HepG2 (cell line): Measurements from ENCODE around the gene C3orf62. TPM values are rescaled to one million over a fixed set of nuclear protein-coding genes. Genes with fewer than 3 reads are reported as not detected.

Experiments
- ATAC-seq: fragments of 200-7000 bp; cut with Tn5 transposase; 3 replicates; pipeline ENCODE4 v1.9.1; 2020; ENCODE audit warnings: mild to moderate bottlenecking, moderate library complexity
- BruUV-seq: library from RNA; stranded (reverse); fragments of 400-500 nt; replicated peaks from 2 replicates; lab custom pipeline; 2021; lab: Mats Ljungman, UMichigan
- CTCF ChIA-PET: fragments of 300-600 bp; formaldehyde crosslinking; extraction: SDS; loops from one replicate; lab custom pipeline; 2021; ENCODE audit warnings: low total read pairs, inconsistent platforms, low intra/inter-chr PET ratio; lab: Yijun Ruan, JAX
- POLR2A ChIA-PET: fragments of 350-600 bp; sonication (Branson Sonifier 250); formaldehyde crosslinking; loops from one replicate; lab custom pipeline; 2020; ENCODE audit warnings: antibody characterized with exemption, inconsistent platforms; lab: Yijun Ruan, JAX
- DNase-seq: peaks from one replicate; pipeline ENCODE4 v3.0.0-alpha.2; 2015; ENCODE audit warnings: low spot score
- FAIRE-seq: peaks from 3 replicates; lab custom pipeline; 2011; peaks lifted over from hg19 to GRCh38; lab: Jason Lieb, UNC
- H2AFZ ChIP-seq: one replicate; pipeline ENCODE4 v1.6.1; 2011; ENCODE audit warnings: low read length, inconsistent platforms
- H3K27ac ChIP-seq: fragments of 300-600 bp; 3 replicates; pipeline ENCODE4 v1.8.0; 2011; ENCODE audit warnings: mixed run types, mild to moderate bottlenecking, mixed read lengths, low read length, inconsistent platforms; ENCODE audit not compliant: insufficient read depth; ENCODE audit errors: extremely low read length
- H3K27me3 ChIP-seq, 2 experiments: fragments of 200-600 bp in 1 of 2; 2 replicates in 1 of 2; 3 replicates in 1 of 2; pipeline versions ENCODE4 v1.6.0 to v1.8.0; 2011; ENCODE audit warnings: low read length in 2 of 2, mild to moderate bottlenecking in 2 of 2, moderate library complexity in 2 of 2, inconsistent platforms in 1 of 2; ENCODE audit not compliant: insufficient read depth in 2 of 2, control insufficient read depth in 1 of 2
- H3K36me3 ChIP-seq, 2 experiments: fragments of 200-600 bp in 1 of 2; replicated peaks in 1 of 2; 2 replicates in 1 of 2; 3 replicates in 1 of 2; pipeline versions ENCODE4 v1.5.1 to v1.8.0; 2011; ENCODE audit warnings: low read length in 2 of 2, inconsistent platforms in 1 of 2; ENCODE audit not compliant: insufficient read depth in 2 of 2, control insufficient read depth in 1 of 2
- H3K4me1 ChIP-seq: 2 replicates; pipeline ENCODE4 v1.5.1; 2012; ENCODE audit warnings: low read length, inconsistent platforms; ENCODE audit not compliant: insufficient read depth
- H3K4me2 ChIP-seq: 2 replicates; pipeline ENCODE4 v1.6.0; 2011; ENCODE audit warnings: low read depth, low read length, inconsistent platforms
- H3K4me3 ChIP-seq, 3 experiments: fragments of 200-600 bp in 1 of 3; sonication (generic), shearing (Covaris generic) in 1 of 3; replicated peaks in 1 of 3; 2 replicates each; pipeline ENCODE4 v1.5.1; 2011 to 2016; ENCODE audit warnings: low read length in 3 of 3, inconsistent platforms in 2 of 3, low read depth in 2 of 3, mild to moderate bottlenecking in 2 of 3, control low read depth in 1 of 3, mixed read lengths in 1 of 3; ENCODE audit not compliant: insufficient read depth in 1 of 3
- H3K79me2 ChIP-seq: one replicate; pipeline ENCODE4 v1.6.1; 2011; ENCODE audit warnings: low read length, inconsistent platforms; ENCODE audit not compliant: insufficient read depth
- H3K9ac ChIP-seq: 2 replicates; pipeline ENCODE4 v1.6.0; 2011; ENCODE audit warnings: mild to moderate bottlenecking, low read depth, low read length, inconsistent platforms; ENCODE audit not compliant: insufficient read depth
- H3K9me3 ChIP-seq: 2 replicates; pipeline ENCODE4 v1.5.1; 2012; ENCODE audit warnings: mild to moderate bottlenecking, low read length
- H4K20me1 ChIP-seq: 2 replicates; pipeline ENCODE4 v1.6.0; 2011; ENCODE audit warnings: inconsistent platforms, mild to moderate bottlenecking, low read length, moderate library complexity; ENCODE audit not compliant: insufficient read depth
- CENPT ChIP-seq: sonication (generic); formaldehyde crosslinking; IDR thresholded peaks from 2 replicates; pipeline ENCODE4 v1.8.0; 2022; ENCODE audit warnings: low read depth, mild to moderate bottlenecking, moderate library complexity, missing genetic modification reagents
- EHMT2 ChIP-seq: fragments of 200-600 bp; sonication (generic); IDR thresholded peaks from 2 replicates; pipeline ENCODE4 v1.7.0; 2017; ENCODE audit warnings: antibody characterized with exemption, low read depth, low read length, borderline replicate concordance
- NFRKB ChIP-seq: fragments of 450-650 bp; IDR thresholded peaks from 2 replicates; pipeline ENCODE4 v1.6.1; 2017
- NONO ChIP-seq, 2 experiments: fragments of 450-650 bp in 1 of 2; sonication (generic) in 1 of 2; formaldehyde crosslinking in 1 of 2; IDR thresholded peaks in 1 of 2; conservative IDR thresholded peaks in 1 of 2; 2 replicates each; pipeline versions ENCODE4 v1.6.1 to v1.8.0; 2017 to 2022; ENCODE audit warnings: mild to moderate bottlenecking in 1 of 2, missing genetic modification reagents in 1 of 2, moderate library complexity in 1 of 2
- TFDP2 ChIP-seq: sonication (generic); formaldehyde crosslinking; IDR thresholded peaks from 2 replicates; pipeline ENCODE4 v1.4.0; 2020; ENCODE audit warnings: missing genetic modification reagents
- YEATS2 ChIP-seq: sonication (generic); formaldehyde crosslinking; IDR thresholded peaks from 2 replicates; pipeline ENCODE4 v1.4.0; 2020; ENCODE audit warnings: missing genetic modification reagents, borderline replicate concordance
- ZEB1 ChIP-seq: IDR thresholded peaks from 2 replicates; pipeline ENCODE4 v1.6.1; 2012; ENCODE audit warnings: mild to moderate bottlenecking, low read depth, inconsistent platforms; ENCODE audit not compliant: insufficient replicate concordance
- ZFAT ChIP-seq: sonication (generic); formaldehyde crosslinking; conservative IDR thresholded peaks from 2 replicates; pipeline ENCODE4 v1.8.1; 2023; ENCODE audit warnings: missing genetic modification reagents, inconsistent platforms
- ZKSCAN1 ChIP-seq: fragments of 150-350 bp; IDR thresholded peaks from 2 replicates; pipeline ENCODE4 v1.6.1; 2014; ENCODE audit warnings: low read length
- ZNF609 ChIP-seq: sonication (generic); formaldehyde crosslinking; IDR thresholded peaks from 2 replicates; pipeline ENCODE4 v1.4.0; 2020; ENCODE audit warnings: mild to moderate bottlenecking, missing genetic modification reagents, borderline replicate concordance
- ZNF746 ChIP-seq: sonication (generic); formaldehyde crosslinking; IDR thresholded peaks from 2 replicates; pipeline ENCODE4 v1.8.0; 2022; ENCODE audit warnings: mild to moderate bottlenecking, missing genetic modification reagents
- WGBS: methylation state at CpG from one replicate; pipeline ENCODE4 v1.1.6; 2017; ENCODE audit warnings: low lambda C conversion rate; 5-methylcytosine and 5-hydroxymethylcytosine counted together
- in situ Hi-C: cut with HindIII; loops from 2 replicates; pipeline ENCODE4 v1.10.0; 2017; ENCODE audit warnings: low pct_unique_long_range_greater_than_20kb; ENCODE audit not compliant: extremely low pct_ligation_motif_present
- intact Hi-C: fragments of 100-400 bp; cut with micrococcal nuclease; formaldehyde crosslinking; loops from one replicate; pipeline ENCODE4 v1.10.0; 2022; ENCODE audit not compliant: unreplicated experiment
- polyA plus RNA-seq, 8 experiments: library from polyadenylated mRNA; depleted of rRNA in 3 of 8; stranded (reverse) in 7 of 8; unstranded in 1 of 8; fragments of >200 nt; fragmentation: Illumina TruSeq in 4 of 8; extraction: Trizol in 4 of 8; gene quantifications; 2 replicates each; pipeline versions ENCODE4 v1.2.1 to v1.2.3, GENCODE V29; 2011 to 2016; ENCODE audit warnings: low read depth in 4 of 8, missing spikeins in 1 of 8, mixed read lengths in 1 of 8; ENCODE audit not compliant: insufficient read depth in 1 of 8
- total RNA-seq, 5 experiments: library from RNA; depleted of rRNA; stranded (reverse); fragments of >200 nt; fragmentation: Illumina TruSeq; extraction: Trizol; gene quantifications; 2 replicates each; pipeline ENCODE4 v1.2.3, GENCODE V29; 2016; ENCODE audit warnings: low read depth in 1 of 5

Gene C3orf62
- total and polyA plus RNA-seq, 2 of the 13 experiments (the other 11 are each of a cell fraction or from before 2014, with no cell fraction given) = 1.6 to 3.9 TPM

GRCh38 chr3:49255718-49256511 lies 21.1 kb downstream of the C3orf62 start:
- no peaks in the 10 kb centered on the region for H3K36me3 ChIP-seq
- H4K20me1 ChIP-seq = no peaks in the 10 kb centered on the region
- no peak overlapping the region for H3K27ac ChIP-seq
- in situ Hi-C loops (no loop called here), intact Hi-C loops (no loop called here)
- DNase-seq = no peak
- no peak overlapping the region for H3K4me3 ChIP-seq
- CTCF ChIA-PET = no interaction called here
- H2AFZ ChIP-seq = no peak overlapping the region
- no peak for FAIRE-seq
- no peaks in the 10 kb centered on the region for H3K27me3 ChIP-seq
- 63% methylated on average over 4 of the region's 6 CpGs for WGBS
- H3K9me3 ChIP-seq = no peaks in the 10 kb centered on the region
- POLR2A ChIA-PET = no interaction called here
- no peak overlapping the region for H3K9ac ChIP-seq
- BruUV-seq = no TSS peak
- H3K79me2 ChIP-seq = no peaks in the 10 kb centered on the region
- H3K4me2 ChIP-seq = no peak overlapping the region
- ATAC-seq = no peak
- peaks cover 10% of the 10 kb centered on the region for H3K4me1 ChIP-seq
- TF ChIP-seq ZKSCAN1 (no peak), EHMT2 (no peak), TFDP2 (no peak), ZNF609 (no peak), NFRKB (no peak), ZFAT (no peak), YEATS2 (CRISPR knock-in tag) (no peak), ZNF746 (CRISPR knock-in tag) (no peak), NONO (IDR thresholded peaks at IDR 0.05) (no peak), NONO (CRISPR knock-in tag; conservative IDR thresholded peaks at IDR 0.05) (no peak), CENPT (no peak), ZEB1 (no peak)
